Astrocyte (in vitro differentiated cells and primary cell): ENCODE measurements around the gene FGD6. TPM values are rescaled to one million over a fixed set of nuclear protein-coding genes. Genes with fewer than 3 reads are reported as not detected.
A peak's percentile ranks its signal among the peaks of the same experiment; 100 is the strongest.

ENCODE experiments used
- DNase-seq: peaks from one replicate; pipeline ENCODE4 v3.0.0-alpha.2; 2010; ENCODE audit warnings: low read depth
- FAIRE-seq: peaks from 2 replicates; lab custom pipeline; 2011; peaks lifted over from hg19 to GRCh38; lab: Jason Lieb, UNC
- H2AFZ ChIP-seq: 2 replicates; pipeline ENCODE4 v1.6.0; 2012; ENCODE audit warnings: low read depth, low read length, inconsistent platforms
- H3K27ac ChIP-seq: 2 replicates; pipeline ENCODE4 v1.5.1; 2011; ENCODE audit warnings: low read depth, low read length, inconsistent platforms
- H3K27me3 ChIP-seq: 2 replicates; pipeline ENCODE4 v1.6.0; 2011; ENCODE audit warnings: low read length, inconsistent platforms; ENCODE audit not compliant: insufficient read depth
- H3K36me3 ChIP-seq: 2 replicates; pipeline ENCODE4 v1.5.1; 2011; ENCODE audit warnings: low read length, inconsistent platforms; ENCODE audit not compliant: insufficient read depth
- H3K4me1 ChIP-seq: 2 replicates; pipeline ENCODE4 v1.5.1; 2011; ENCODE audit warnings: low read length, inconsistent platforms; ENCODE audit not compliant: insufficient read depth
- H3K4me2 ChIP-seq: 2 replicates; pipeline ENCODE4 v1.6.0; 2012; ENCODE audit warnings: low read length, inconsistent platforms
- H3K4me3 ChIP-seq: 2 replicates; pipeline ENCODE4 v1.5.1; 2011; ENCODE audit warnings: low read depth, mild to moderate bottlenecking, low read length, inconsistent platforms; ENCODE audit not compliant: insufficient read depth
- H3K79me2 ChIP-seq: 2 replicates; pipeline ENCODE4 v1.6.0; 2012; ENCODE audit warnings: mild to moderate bottlenecking, low read length, inconsistent platforms; ENCODE audit not compliant: insufficient read depth
- H3K9ac ChIP-seq: 2 replicates; pipeline ENCODE4 v1.6.0; 2012; ENCODE audit warnings: mild to moderate bottlenecking, low read length, inconsistent platforms
- H3K9me3 ChIP-seq: 2 replicates; pipeline ENCODE4 v1.5.1; 2012; ENCODE audit warnings: low read depth, mild to moderate bottlenecking, low read length, inconsistent platforms; ENCODE audit not compliant: insufficient read depth
- H4K20me1 ChIP-seq: 2 replicates; pipeline ENCODE4 v1.6.0; 2012; ENCODE audit warnings: low read length, inconsistent platforms; ENCODE audit not compliant: insufficient read depth
- H3K27ac Mint-ChIP-seq: one replicate; pipeline ENCODE4 v1.8.0; 2021; ENCODE audit warnings: mild to moderate bottlenecking, mixed read lengths; ENCODE audit not compliant: unreplicated experiment
- H3K27me3 Mint-ChIP-seq: one replicate; pipeline ENCODE4 v1.8.0; 2021; ENCODE audit warnings: low read depth, mixed read lengths; ENCODE audit not compliant: unreplicated experiment
- H3K36me3 Mint-ChIP-seq: one replicate; pipeline ENCODE4 v1.8.0; 2021; ENCODE audit warnings: low read depth, mixed read lengths; ENCODE audit not compliant: unreplicated experiment
- H3K4me1 Mint-ChIP-seq: one replicate; pipeline ENCODE4 v1.8.0; 2021; ENCODE audit warnings: low read depth, mixed read lengths; ENCODE audit not compliant: unreplicated experiment
- H3K4me3 Mint-ChIP-seq: one replicate; pipeline ENCODE4 v1.8.0; 2021; ENCODE audit warnings: mild to moderate bottlenecking, moderate library complexity, mixed read lengths; ENCODE audit not compliant: unreplicated experiment
- H3K9me3 Mint-ChIP-seq: one replicate; pipeline ENCODE4 v1.8.0; 2021; ENCODE audit warnings: mild to moderate bottlenecking, mixed read lengths; ENCODE audit not compliant: unreplicated experiment
- EZH2 ChIP-seq: IDR thresholded peaks from 2 replicates; pipeline ENCODE4 v1.6.1; 2012; ENCODE audit warnings: mild to moderate bottlenecking, low read length, inconsistent platforms; ENCODE audit not compliant: insufficient read depth
- total RNA-seq: library from RNA; stranded (reverse); gene quantifications from 2 replicates; pipeline ENCODE4 v1.2.1, GENCODE V29; 2021
- TF ChIP-seq, protein P1 (sequence below): IDR thresholded peaks from 2 replicates; pipeline ENCODE4 v1.5.1; 2011; ENCODE audit warnings: low read depth, mild to moderate bottlenecking, inconsistent platforms, low read length, moderate library complexity; ENCODE audit not compliant: insufficient read depth

Gene FGD6
- total RNA-seq, 1 donor from 2014 or later = 26.5 TPM

DNA sequence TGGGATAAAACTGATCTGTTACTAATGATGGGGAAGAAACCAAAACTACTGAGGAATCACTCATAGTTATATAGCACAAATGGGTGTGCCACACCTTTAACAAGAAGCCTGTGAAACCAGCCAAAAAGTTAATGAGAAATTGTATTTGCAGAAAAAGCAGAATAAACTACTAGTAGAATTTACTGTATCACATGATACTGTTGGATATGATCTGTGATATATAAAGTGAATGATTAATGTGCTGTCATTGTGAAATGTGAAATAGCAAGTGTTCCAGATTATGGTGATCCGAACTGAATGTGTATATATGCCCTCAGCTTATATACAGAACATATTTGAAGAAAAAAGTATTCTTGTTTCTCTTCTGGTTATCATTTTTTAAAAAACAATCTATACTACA lies 30.8 kb upstream of the FGD6 start:
- no peak overlapping the region for H3K27ac Mint-ChIP-seq
- no peaks in the 10 kb centered on the region for H3K27me3 Mint-ChIP-seq
- Histone ChIP-seq H2AFZ (no peak overlapping the region), H3K4me1 (peaks cover 3% of the 10 kb centered on the region), H3K36me3 (peaks cover 9% of the 10 kb centered on the region), H3K4me3 (no peak overlapping the region), H4K20me1 (peaks cover 72% of the 10 kb centered on the region), H3K9me3 (no peaks in the 10 kb centered on the region), H3K4me2 (no peak overlapping the region), H3K27me3 (no peaks in the 10 kb centered on the region), H3K9ac (no peak overlapping the region), H3K27ac (no peak overlapping the region), H3K79me2 (peaks cover 67% of the 10 kb centered on the region)
- DNase-seq = no peak
- H3K36me3 Mint-ChIP-seq = peaks cover 4% of the 10 kb centered on the region
- H3K4me3 Mint-ChIP-seq = no peak overlapping the region
- H3K9me3 Mint-ChIP-seq = no peaks in the 10 kb centered on the region
- no peak for FAIRE-seq
- TF ChIP-seq EZH2 = no peak
- TF ChIP-seq, protein P1, sequence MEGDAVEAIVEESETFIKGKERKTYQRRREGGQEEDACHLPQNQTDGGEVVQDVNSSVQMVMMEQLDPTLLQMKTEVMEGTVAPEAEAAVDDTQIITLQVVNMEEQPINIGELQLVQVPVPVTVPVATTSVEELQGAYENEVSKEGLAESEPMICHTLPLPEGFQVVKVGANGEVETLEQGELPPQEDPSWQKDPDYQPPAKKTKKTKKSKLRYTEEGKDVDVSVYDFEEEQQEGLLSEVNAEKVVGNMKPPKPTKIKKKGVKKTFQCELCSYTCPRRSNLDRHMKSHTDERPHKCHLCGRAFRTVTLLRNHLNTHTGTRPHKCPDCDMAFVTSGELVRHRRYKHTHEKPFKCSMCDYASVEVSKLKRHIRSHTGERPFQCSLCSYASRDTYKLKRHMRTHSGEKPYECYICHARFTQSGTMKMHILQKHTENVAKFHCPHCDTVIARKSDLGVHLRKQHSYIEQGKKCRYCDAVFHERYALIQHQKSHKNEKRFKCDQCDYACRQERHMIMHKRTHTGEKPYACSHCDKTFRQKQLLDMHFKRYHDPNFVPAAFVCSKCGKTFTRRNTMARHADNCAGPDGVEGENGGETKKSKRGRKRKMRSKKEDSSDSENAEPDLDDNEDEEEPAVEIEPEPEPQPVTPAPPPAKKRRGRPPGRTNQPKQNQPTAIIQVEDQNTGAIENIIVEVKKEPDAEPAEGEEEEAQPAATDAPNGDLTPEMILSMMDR = no peak
- H3K4me1 Mint-ChIP-seq = peaks cover 13% of the 10 kb centered on the region

DNA sequence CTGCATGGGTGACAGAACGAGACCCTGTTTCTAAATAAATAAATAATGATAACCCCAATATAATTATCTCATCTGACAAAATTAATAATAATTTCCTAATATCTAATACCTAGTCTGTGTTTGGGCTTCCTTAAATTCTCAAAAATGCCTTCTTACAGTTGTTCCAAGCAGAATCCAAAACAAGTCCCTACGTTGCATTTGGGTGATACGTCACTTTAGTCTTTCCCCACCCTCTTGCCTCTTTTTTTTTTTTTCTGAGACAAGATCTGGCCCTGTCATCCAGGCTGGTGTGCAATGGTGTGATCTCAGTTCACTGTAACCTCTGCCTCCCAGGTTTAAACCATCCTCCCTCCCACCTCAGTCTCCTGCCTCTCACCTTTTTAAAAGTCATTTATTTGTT lies 27.1 kb upstream of the FGD6 start:
- H3K27me3 ChIP-seq = no peaks in the 10 kb centered on the region
- peaks cover 3% of the 10 kb centered on the region for H3K4me1 ChIP-seq
- H3K9ac ChIP-seq = no peak overlapping the region
- H2AFZ ChIP-seq = no peak overlapping the region
- no peak overlapping the region for H3K4me3 ChIP-seq
- H3K9me3 ChIP-seq = no peaks in the 10 kb centered on the region
- Mint-ChIP-seq H3K36me3 (peaks cover 4% of the 10 kb centered on the region), H3K4me3 (no peak overlapping the region), H3K27ac (peak overlapping the region; percentile 26), H3K9me3 (no peaks in the 10 kb centered on the region), H3K4me1 (peaks cover 9% of the 10 kb centered on the region), H3K27me3 (no peaks in the 10 kb centered on the region)
- no peak overlapping the region for H3K27ac ChIP-seq
- TF ChIP-seq, protein P1 = no peak
- TF ChIP-seq EZH2 = no peak
- H3K79me2 ChIP-seq = peaks cover 75% of the 10 kb centered on the region
- peaks cover 85% of the 10 kb centered on the region for H4K20me1 ChIP-seq
- DNase-seq (no peak), FAIRE-seq (no peak)
- H3K36me3 ChIP-seq = no peaks in the 10 kb centered on the region
- no peak overlapping the region for H3K4me2 ChIP-seq

DNA sequence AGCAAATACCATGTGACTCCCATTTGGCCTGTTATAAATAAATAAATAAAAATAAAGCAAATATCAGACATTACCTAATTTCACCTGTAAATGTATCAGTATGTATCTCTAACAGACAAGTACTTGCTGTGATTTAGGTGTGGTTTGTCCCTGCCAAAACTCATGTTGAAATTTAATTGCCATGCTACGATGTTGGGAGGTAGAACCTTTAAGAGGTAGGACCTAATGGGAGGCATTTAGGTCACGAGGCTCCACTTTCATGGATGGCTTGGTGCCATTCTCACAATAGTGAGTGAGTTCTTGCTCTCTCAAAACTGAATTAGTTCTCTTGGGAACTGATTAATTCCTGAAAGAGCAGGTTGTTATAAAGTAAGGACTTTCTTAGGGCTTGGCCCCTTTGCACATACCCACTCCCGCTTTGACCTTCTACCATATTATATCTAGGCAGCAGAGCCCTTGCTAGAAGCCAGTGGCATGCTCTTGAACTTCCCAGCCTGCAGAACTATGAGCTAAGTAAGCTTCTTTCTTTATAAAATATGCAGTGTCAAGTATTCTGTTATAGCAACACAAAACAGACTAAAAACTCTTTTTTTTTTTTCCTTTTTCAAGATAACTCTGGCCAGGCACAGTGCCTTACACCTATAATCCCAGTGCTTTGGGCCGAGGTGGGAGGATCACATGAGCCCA lies 26.4 kb upstream of the FGD6 start:
- no peak for FAIRE-seq
- Histone ChIP-seq H3K4me3 (no peak overlapping the region), H3K9ac (no peak overlapping the region), H3K9me3 (no peaks in the 10 kb centered on the region), H4K20me1 (peaks cover 82% of the 10 kb centered on the region), H3K4me1 (peaks cover 3% of the 10 kb centered on the region), H3K27ac (no peak overlapping the region), H3K4me2 (no peak overlapping the region), H2AFZ (no peak overlapping the region), H3K27me3 (no peaks in the 10 kb centered on the region), H3K79me2 (peaks cover 75% of the 10 kb centered on the region), H3K36me3 (no peaks in the 10 kb centered on the region)
- no peak overlapping the region for H3K27ac Mint-ChIP-seq
- no peak for DNase-seq
- peaks cover 4% of the 10 kb centered on the region for H3K36me3 Mint-ChIP-seq
- H3K9me3 Mint-ChIP-seq = no peaks in the 10 kb centered on the region
- H3K27me3 Mint-ChIP-seq = no peaks in the 10 kb centered on the region
- peaks cover 9% of the 10 kb centered on the region for H3K4me1 Mint-ChIP-seq
- no peak for TF ChIP-seq EZH2
- TF ChIP-seq, protein P1 = no peak
- H3K4me3 Mint-ChIP-seq = no peak overlapping the region
